ENCODE data around the gene PTPN14. TPM values are rescaled to one million over a fixed set of nuclear protein-coding genes. Genes with fewer than 3 reads are reported as not detected.

The PTPN14 gene
- polyA plus RNA-seq, 4 donors = 0.45 to 6.1 (median 3.2) TPM

DNA sequence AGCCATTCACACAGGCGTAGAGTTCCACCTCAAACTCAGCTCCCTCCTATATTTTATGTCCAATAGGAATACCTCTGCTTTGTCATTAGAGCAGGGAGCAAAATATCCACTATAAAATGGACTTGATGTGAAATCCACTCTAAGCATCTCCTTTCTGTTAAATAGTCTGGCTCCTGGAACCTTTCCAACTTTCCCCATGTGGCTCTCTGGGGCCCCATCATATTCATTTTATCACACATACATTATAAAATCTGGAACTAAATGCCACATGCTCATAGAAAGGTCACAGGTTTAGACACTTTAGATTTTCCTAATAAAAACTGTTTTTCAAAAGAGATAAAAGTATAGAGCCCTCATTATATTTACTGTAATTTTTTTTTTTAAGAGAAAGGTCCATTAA is 82.1 kb downstream of the PTPN14 start:
- H3K27ac ChIP-seq (ENCODE audit: low read depth in 1 of 3, low read length in 2 of 3) = no peak overlapping the region
- peaks cover 0 to 11% (median 0%) of the 10 kb centered on the region in 3 donors for H3K4me1 ChIP-seq (ENCODE audit: control insufficient read depth in 3 of 3, insufficient read depth in 2 of 3, low read depth in 1 of 3, low read length in 2 of 3)
- H3K9me3 ChIP-seq (ENCODE audit: control insufficient read depth in 2 of 2, insufficient read depth in 1 of 2, low read depth in 1 of 2, low read length in 1 of 2) = no peaks in the 10 kb centered on the region
- no peak overlapping the region for H3K4me3 ChIP-seq (ENCODE audit: low read depth in 1 of 3, low read length in 3 of 3)
- FAIRE-seq = no peak
- DNase-seq = no peak
- peaks cover 0 to 4% (median 0%) of the 10 kb centered on the region in 3 donors for H3K36me3 ChIP-seq (ENCODE audit: control insufficient read depth in 3 of 3, insufficient read depth in 2 of 3, low read depth in 1 of 3, low read length in 3 of 3)
- H3K27me3 ChIP-seq (ENCODE audit: control insufficient read depth in 3 of 3, insufficient read depth in 3 of 3, low read length in 3 of 3) = no peaks in the 10 kb centered on the region
- 89 to 96% (median 92%) methylated on average over 1 of the region's 1 CpG for WGBS, 3 donors

DNA sequence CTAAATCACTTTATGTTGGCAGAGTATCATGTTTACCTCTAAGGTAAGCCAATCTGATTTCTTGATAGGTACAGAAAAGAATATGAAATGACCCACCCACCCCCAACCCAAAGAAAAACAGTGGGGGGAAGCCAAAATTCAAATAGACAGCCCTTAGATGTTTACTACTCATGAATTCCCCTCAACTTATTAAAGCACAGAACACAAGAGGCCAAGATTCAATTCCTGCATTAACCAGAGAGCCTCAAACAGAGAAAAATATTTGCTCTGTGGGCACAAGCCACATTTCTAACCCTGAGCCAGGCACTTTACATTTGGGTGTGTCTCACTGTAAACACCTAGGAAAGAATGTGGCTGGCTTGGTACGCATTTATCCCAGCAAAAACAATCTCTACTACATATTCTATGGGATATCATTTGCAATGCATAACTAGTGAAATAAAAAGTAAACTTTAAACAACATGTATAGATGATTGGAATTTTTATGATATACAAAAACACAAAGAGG is 84.3 kb downstream of the PTPN14 start:
- Histone ChIP-seq H3K4me3 (ENCODE audit: low read depth in 1 of 3, low read length in 3 of 3) (no peak overlapping the region), H3K27ac (ENCODE audit: low read depth in 1 of 3, low read length in 2 of 3) (no peak overlapping the region), H3K4me1 (ENCODE audit: control insufficient read depth in 3 of 3, insufficient read depth in 2 of 3, low read depth in 1 of 3, low read length in 2 of 3) (peaks cover 0 to 8% (median 0%) of the 10 kb centered on the region in 3 donors), H3K27me3 (ENCODE audit: control insufficient read depth in 3 of 3, insufficient read depth in 3 of 3, low read length in 3 of 3) (no peaks in the 10 kb centered on the region), H3K9me3 (ENCODE audit: control insufficient read depth in 2 of 2, insufficient read depth in 1 of 2, low read depth in 1 of 2, low read length in 1 of 2) (no peaks in the 10 kb centered on the region), H3K36me3 (ENCODE audit: control insufficient read depth in 3 of 3, insufficient read depth in 2 of 3, low read depth in 1 of 3, low read length in 3 of 3) (peaks cover 0 to 9% (median 0%) of the 10 kb centered on the region in 3 donors)
- 50 to 80% (median 69%) methylated on average over 1 of the region's 1 CpG for WGBS, 3 donors
- no peak for DNase-seq
- no peak for FAIRE-seq

DNA sequence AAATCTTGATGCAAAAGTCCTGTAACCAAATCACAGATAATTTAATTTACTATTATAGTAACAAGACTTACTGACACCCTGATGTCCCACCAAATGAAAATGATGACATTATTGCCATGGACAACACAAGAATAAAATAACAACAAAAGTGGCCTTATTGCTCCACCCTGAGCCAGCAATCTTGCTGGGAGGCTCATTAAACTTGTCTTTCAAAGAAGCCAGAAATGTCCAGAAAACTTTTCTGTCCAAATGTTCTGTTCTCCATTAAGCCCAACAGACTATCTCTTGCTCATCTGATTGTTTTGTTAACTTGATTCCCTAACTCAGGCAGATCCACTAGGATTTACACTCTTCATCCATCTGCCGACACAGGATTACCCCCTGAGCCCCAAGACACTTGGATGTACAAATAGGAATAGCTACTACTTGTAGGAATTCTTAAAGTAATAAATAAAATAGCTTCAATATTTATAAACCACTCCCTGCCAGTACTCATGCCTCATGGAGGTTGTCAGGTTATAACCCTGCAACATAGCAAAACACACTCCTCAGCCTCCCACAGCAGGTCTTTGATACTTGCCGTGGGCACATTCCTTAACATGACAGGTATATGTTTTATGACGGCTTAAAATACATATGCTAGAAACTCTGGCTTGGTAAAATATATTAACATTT is 84.9 kb downstream of the PTPN14 start:
- Histone ChIP-seq H3K9me3 (ENCODE audit: control insufficient read depth in 2 of 2, insufficient read depth in 1 of 2, low read depth in 1 of 2, low read length in 1 of 2) (no peaks in the 10 kb centered on the region), H3K4me3 (ENCODE audit: low read depth in 1 of 3, low read length in 3 of 3) (no peak overlapping the region), H3K27ac (ENCODE audit: low read depth in 1 of 3, low read length in 2 of 3) (no peak overlapping the region), H3K4me1 (ENCODE audit: control insufficient read depth in 3 of 3, insufficient read depth in 2 of 3, low read depth in 1 of 3, low read length in 2 of 3) (peaks cover 0 to 8% (median 0%) of the 10 kb centered on the region in 3 donors), H3K27me3 (ENCODE audit: control insufficient read depth in 3 of 3, insufficient read depth in 3 of 3, low read length in 3 of 3) (no peaks in the 10 kb centered on the region), H3K36me3 (ENCODE audit: control insufficient read depth in 3 of 3, insufficient read depth in 2 of 3, low read depth in 1 of 3, low read length in 3 of 3) (peaks cover 0 to 9% (median 0%) of the 10 kb centered on the region in 3 donors)
- FAIRE-seq (no peak), DNase-seq (peak in 1 of 2 donors; percentile 35)
- 51 to 69% (median 57%) methylated on average over 3 of the region's 3 CpGs for WGBS, 3 donors

DNA sequence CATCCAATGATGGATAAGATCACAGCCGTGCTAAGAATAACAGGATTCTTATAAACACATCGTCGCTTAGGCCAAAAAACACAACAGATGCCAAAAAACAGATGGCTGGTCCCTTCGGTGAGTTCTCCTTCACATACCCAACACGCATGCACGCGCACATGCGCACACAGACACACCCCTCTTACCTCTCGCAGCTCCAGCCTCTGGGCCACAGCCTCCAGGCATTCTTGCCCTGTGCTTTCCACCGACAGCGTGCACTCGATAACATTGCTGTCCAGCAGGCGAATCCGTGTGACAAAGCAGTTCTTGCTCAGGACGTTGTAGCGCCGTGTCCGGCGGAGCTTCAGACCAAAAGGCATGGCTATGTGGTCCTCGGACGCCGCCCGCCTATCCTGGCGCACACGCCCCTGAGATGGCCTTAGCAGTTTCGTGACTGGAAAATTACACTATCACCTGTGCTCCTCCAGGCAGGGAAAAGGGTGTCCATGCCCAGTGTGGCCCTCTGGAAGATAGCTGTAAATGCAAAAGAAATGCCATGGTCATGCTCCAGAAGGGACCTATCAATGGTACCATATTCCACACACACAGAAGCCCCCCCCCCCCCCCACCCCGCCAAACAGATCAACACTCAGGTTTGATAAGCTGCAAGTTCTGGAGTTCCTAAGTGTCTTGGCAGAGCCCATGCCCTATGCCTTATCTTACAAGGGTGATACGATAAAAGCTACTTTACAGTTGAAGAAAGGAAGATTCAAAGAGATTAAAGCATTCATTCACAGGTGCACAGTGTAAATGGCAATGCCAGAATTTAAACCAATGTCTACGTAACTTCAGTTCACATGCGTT is 86.7 kb downstream of the PTPN14 start:
- H3K27ac ChIP-seq (ENCODE audit: low read depth in 1 of 3, low read length in 2 of 3) = no peak overlapping the region
- WGBS, 3 donors = 90 to 93% (median 90%) methylated on average over 30 of the region's 30 CpGs
- no peak overlapping the region for H3K4me3 ChIP-seq (ENCODE audit: low read depth in 1 of 3, low read length in 3 of 3)
- H3K4me1 ChIP-seq (ENCODE audit: control insufficient read depth in 3 of 3, insufficient read depth in 2 of 3, low read depth in 1 of 3, low read length in 2 of 3) = peaks cover 0 to 3% (median 0%) of the 10 kb centered on the region in 3 donors
- H3K9me3 ChIP-seq (ENCODE audit: control insufficient read depth in 2 of 2, insufficient read depth in 1 of 2, low read depth in 1 of 2, low read length in 1 of 2) = no peaks in the 10 kb centered on the region
- no peak for DNase-seq
- peaks cover 0 to 9% (median 0%) of the 10 kb centered on the region in 3 donors for H3K36me3 ChIP-seq (ENCODE audit: control insufficient read depth in 3 of 3, insufficient read depth in 2 of 3, low read depth in 1 of 3, low read length in 3 of 3)
- no peaks in the 10 kb centered on the region for H3K27me3 ChIP-seq (ENCODE audit: control insufficient read depth in 3 of 3, insufficient read depth in 3 of 3, low read length in 3 of 3)
- FAIRE-seq = no peak

DNA sequence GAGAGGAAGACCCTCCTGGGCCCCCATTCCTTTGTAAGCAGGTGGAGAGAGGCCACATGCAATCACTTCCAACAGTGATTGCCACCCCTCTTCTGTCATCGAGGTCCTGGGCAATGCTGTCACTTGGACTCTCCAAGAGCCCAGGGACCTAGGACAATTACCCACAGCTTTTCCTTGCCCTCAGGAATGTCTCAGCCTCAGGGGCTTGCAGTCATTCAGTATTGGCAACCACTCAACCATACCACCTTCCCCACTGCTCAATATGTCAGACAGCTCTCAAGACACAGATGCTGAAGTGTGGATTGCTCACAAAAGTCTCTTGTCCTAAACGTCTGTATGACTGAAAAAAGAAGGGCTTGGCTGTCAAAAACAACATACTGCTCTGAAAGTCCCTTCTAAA is 87.8 kb downstream of the PTPN14 start:
- no peak for FAIRE-seq
- 64 to 77% (median 73%) methylated on average over 2 of the region's 2 CpGs for WGBS, 3 donors

DNA sequence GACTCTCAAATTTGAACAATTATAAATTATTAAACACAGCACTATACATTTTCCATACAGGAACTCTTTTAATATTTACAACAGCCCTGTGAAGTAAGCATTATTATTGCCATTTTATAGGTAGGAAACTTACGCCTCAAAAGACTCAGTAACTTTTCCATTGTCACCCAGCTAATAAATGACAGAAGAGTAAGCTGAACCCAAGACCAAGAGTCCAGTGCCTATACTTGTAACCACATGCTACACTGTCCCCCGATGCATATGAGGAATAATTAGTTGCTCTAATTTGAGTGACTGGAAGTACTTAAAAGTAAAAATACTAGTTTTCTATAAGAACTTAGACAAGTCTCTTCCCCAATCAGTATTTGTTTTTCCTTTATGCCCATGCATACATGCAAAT is 88.5 kb downstream of the PTPN14 start:
- WGBS, 3 donors = 94 to 95% (median 94%) methylated on average over 2 of the region's 2 CpGs
- H3K27ac ChIP-seq (ENCODE audit: low read depth in 1 of 3, low read length in 2 of 3) = no peak overlapping the region
- no peak overlapping the region for H3K4me3 ChIP-seq (ENCODE audit: low read depth in 1 of 3, low read length in 3 of 3)
- no peak for FAIRE-seq
- H3K36me3 ChIP-seq (ENCODE audit: control insufficient read depth in 3 of 3, insufficient read depth in 2 of 3, low read depth in 1 of 3, low read length in 3 of 3) = peaks cover 0 to 9% (median 0%) of the 10 kb centered on the region in 3 donors
- DNase-seq = no peak
- H3K9me3 ChIP-seq (ENCODE audit: control insufficient read depth in 2 of 2, insufficient read depth in 1 of 2, low read depth in 1 of 2, low read length in 1 of 2) = no peaks in the 10 kb centered on the region
- H3K4me1 ChIP-seq (ENCODE audit: control insufficient read depth in 3 of 3, insufficient read depth in 2 of 3, low read depth in 1 of 3, low read length in 2 of 3) = peaks cover 0 to 3% (median 0%) of the 10 kb centered on the region in 3 donors
- no peaks in the 10 kb centered on the region for H3K27me3 ChIP-seq (ENCODE audit: control insufficient read depth in 3 of 3, insufficient read depth in 3 of 3, low read length in 3 of 3)

More for the DNA sequence above, 87.8 kb downstream of the PTPN14 start:
- no peak overlapping the region for H3K27ac ChIP-seq (ENCODE audit: low read depth in 1 of 3, low read length in 2 of 3)
- DNase-seq = no peak
- no peak overlapping the region for H3K4me3 ChIP-seq (ENCODE audit: low read depth in 1 of 3, low read length in 3 of 3)
- no peaks in the 10 kb centered on the region for H3K27me3 ChIP-seq (ENCODE audit: control insufficient read depth in 3 of 3, insufficient read depth in 3 of 3, low read length in 3 of 3)
- peaks cover 0 to 3% (median 0%) of the 10 kb centered on the region in 3 donors for H3K4me1 ChIP-seq (ENCODE audit: control insufficient read depth in 3 of 3, insufficient read depth in 2 of 3, low read depth in 1 of 3, low read length in 2 of 3)
- H3K9me3 ChIP-seq (ENCODE audit: control insufficient read depth in 2 of 2, insufficient read depth in 1 of 2, low read depth in 1 of 2, low read length in 1 of 2) = no peaks in the 10 kb centered on the region
- peaks cover 0 to 9% (median 0%) of the 10 kb centered on the region in 3 donors for H3K36me3 ChIP-seq (ENCODE audit: control insufficient read depth in 3 of 3, insufficient read depth in 2 of 3, low read depth in 1 of 3, low read length in 3 of 3)

DNA sequence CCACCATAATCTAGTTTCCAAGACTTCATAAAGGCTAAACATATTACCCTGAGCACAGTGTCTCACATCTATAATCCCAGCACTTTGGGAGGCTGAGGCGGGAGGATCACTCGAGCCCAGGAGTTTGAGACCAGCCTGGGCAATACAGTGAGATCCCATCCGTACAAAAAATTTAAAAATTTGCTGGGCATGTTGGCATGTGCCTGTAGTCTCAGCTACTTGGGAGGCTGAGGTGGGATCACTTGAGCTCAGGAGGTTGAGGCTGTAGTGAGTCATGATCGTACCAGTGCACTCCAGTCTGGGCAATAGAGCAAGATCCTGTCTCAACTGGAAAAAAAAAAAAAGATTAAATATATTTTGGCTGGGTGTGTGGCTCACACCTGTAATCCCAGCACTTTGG is 90.1 kb downstream of the PTPN14 start:
- Histone ChIP-seq H3K9me3 (ENCODE audit: control insufficient read depth in 2 of 2, insufficient read depth in 1 of 2, low read depth in 1 of 2, low read length in 1 of 2) (no peaks in the 10 kb centered on the region), H3K4me3 (ENCODE audit: low read depth in 1 of 3, low read length in 3 of 3) (no peak overlapping the region), H3K27me3 (ENCODE audit: control insufficient read depth in 3 of 3, insufficient read depth in 3 of 3, low read length in 3 of 3) (no peaks in the 10 kb centered on the region), H3K27ac (ENCODE audit: low read depth in 1 of 3, low read length in 2 of 3) (no peak overlapping the region), H3K4me1 (ENCODE audit: control insufficient read depth in 3 of 3, insufficient read depth in 2 of 3, low read depth in 1 of 3, low read length in 2 of 3) (no peaks in the 10 kb centered on the region), H3K36me3 (ENCODE audit: control insufficient read depth in 3 of 3, insufficient read depth in 2 of 3, low read depth in 1 of 3, low read length in 3 of 3) (peaks cover 0 to 9% (median 0%) of the 10 kb centered on the region in 3 donors)
- 93 to 95% (median 95%) methylated on average over 4 of the region's 4 CpGs for WGBS, 3 donors
- FAIRE-seq (no peak), DNase-seq (no peak)

DNA sequence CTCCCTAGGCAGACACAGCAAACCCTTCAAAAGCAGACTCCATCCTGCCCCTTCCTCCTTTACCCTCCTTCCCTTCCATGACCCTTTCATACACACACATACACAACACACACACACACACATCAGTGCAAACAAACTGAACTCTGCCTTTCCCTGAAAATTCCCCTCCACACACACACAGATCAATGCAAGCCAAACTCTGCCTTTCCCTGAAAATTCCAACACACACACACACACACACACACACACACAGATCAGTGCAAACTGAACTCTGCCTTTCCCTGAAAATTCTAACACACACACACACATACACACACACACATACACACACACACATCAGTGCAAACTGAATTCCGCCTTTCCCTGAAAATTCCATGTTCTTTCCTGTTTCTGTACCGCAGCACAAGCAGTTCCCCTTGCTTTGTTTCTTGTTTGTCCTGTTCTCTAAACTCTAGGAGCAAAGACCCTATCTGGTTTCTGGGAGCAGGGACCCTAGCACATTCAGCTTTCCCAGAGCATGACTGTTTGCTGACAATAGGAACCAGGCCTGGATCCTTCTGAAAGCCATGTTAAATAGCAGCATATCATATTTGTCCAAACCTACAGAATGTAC is 91.0 kb downstream of the PTPN14 start:
- FAIRE-seq (no peak), DNase-seq (peak in 1 of 2 donors; percentile 36)
- H3K27me3 ChIP-seq (ENCODE audit: control insufficient read depth in 3 of 3, insufficient read depth in 3 of 3, low read length in 3 of 3) = no peaks in the 10 kb centered on the region
- H3K27ac ChIP-seq (ENCODE audit: low read depth in 1 of 3, low read length in 2 of 3) = no peak overlapping the region
- no peaks in the 10 kb centered on the region for H3K9me3 ChIP-seq (ENCODE audit: control insufficient read depth in 2 of 2, insufficient read depth in 1 of 2, low read depth in 1 of 2, low read length in 1 of 2)
- WGBS, 3 donors = 46 to 64% (median 46%) methylated on average over 2 of the region's 2 CpGs
- no peak overlapping the region for H3K4me3 ChIP-seq (ENCODE audit: low read depth in 1 of 3, low read length in 3 of 3)
- H3K36me3 ChIP-seq (ENCODE audit: control insufficient read depth in 3 of 3, insufficient read depth in 2 of 3, low read depth in 1 of 3, low read length in 3 of 3) = peaks cover 0 to 9% (median 0%) of the 10 kb centered on the region in 3 donors
- no peaks in the 10 kb centered on the region for H3K4me1 ChIP-seq (ENCODE audit: control insufficient read depth in 3 of 3, insufficient read depth in 2 of 3, low read depth in 1 of 3, low read length in 2 of 3)

Data from small intestine (tissue), 7 donors.